Loucy (cell line): Measurements from ENCODE around the gene DNAH9.

Source experiments
- H2AFZ ChIP-seq: fragments of 200-600 bp; sonication (generic); 2 replicates; pipeline ENCODE4 v1.6.0; 2016; ENCODE audit warnings: antibody characterized with exemption, mild to moderate bottlenecking, low read length, moderate library complexity
- H3F3A ChIP-seq: fragments of 200-600 bp; 2 replicates; pipeline ENCODE4 v1.6.0; 2016; ENCODE audit warnings: antibody characterized with exemption, low read depth, mild to moderate bottlenecking
- H3K27me3 ChIP-seq: fragments of 200-600 bp; sonication (generic); 2 replicates; pipeline ENCODE4 v1.6.1; 2014; ENCODE audit warnings: low read length, mild to moderate bottlenecking; ENCODE audit not compliant: insufficient read depth, poor library complexity, severe bottlenecking
- H3K36me3 ChIP-seq: fragments of 200-600 bp; sonication (generic); 2 replicates; pipeline ENCODE4 v1.6.1; 2016; ENCODE audit warnings: low read length; ENCODE audit not compliant: insufficient read depth
- H3K4me1 ChIP-seq: fragments of 200-600 bp; sonication (generic); 2 replicates; pipeline ENCODE4 v1.5.1; 2014; ENCODE audit warnings: low read length, mild to moderate bottlenecking; ENCODE audit not compliant: insufficient read depth, poor library complexity, severe bottlenecking
- H3K4me2 ChIP-seq: fragments of 200-600 bp; sonication (generic); 2 replicates; pipeline ENCODE4 v1.6.0; 2014; ENCODE audit warnings: antibody characterized with exemption, low read length, low read depth, mild to moderate bottlenecking; ENCODE audit not compliant: poor library complexity, severe bottlenecking
- H3K4me3 ChIP-seq: fragments of 200-600 bp; sonication (generic); 2 replicates; pipeline ENCODE4 v1.5.1; 2014; ENCODE audit warnings: low read length, mild to moderate bottlenecking, mixed read lengths; ENCODE audit not compliant: poor library complexity, severe bottlenecking
- H3K79me2 ChIP-seq: fragments of 200-600 bp; sonication (generic); 2 replicates; pipeline ENCODE4 v1.6.1; 2014; ENCODE audit warnings: low read length; ENCODE audit not compliant: insufficient read depth
- H3K9ac ChIP-seq: fragments of 200-600 bp; sonication (generic); 2 replicates; pipeline ENCODE4 v1.6.0; 2014; ENCODE audit warnings: mild to moderate bottlenecking, low read depth, low read length, moderate library complexity; ENCODE audit not compliant: poor library complexity, severe bottlenecking
- H3K9me2 ChIP-seq: fragments of 200-600 bp; sonication (generic); replicated peaks from 2 replicates; pipeline ENCODE4 v1.6.1; 2016; ENCODE audit warnings: low read depth, low read length, mixed read lengths
- H3K9me3 ChIP-seq: fragments of 200-600 bp; sonication (generic); 2 replicates; pipeline ENCODE4 v1.6.1; 2014; ENCODE audit warnings: mild to moderate bottlenecking, antibody characterized with exemption, low read length, low read depth; ENCODE audit not compliant: insufficient read depth
- H4K20me1 ChIP-seq: fragments of 200-600 bp; sonication (generic); 2 replicates; pipeline ENCODE4 v1.6.0; 2014; ENCODE audit warnings: antibody characterized with exemption, low read length, mild to moderate bottlenecking; ENCODE audit not compliant: insufficient read depth, poor library complexity, severe bottlenecking
- EZH2phosphoT487 ChIP-seq: fragments of 200-600 bp; IDR thresholded peaks from 2 replicates; pipeline ENCODE4 v1.6.1; 2018; ENCODE audit warnings: antibody characterized with exemption, mild to moderate bottlenecking, moderate library complexity, borderline replicate concordance
- TF ChIP-seq, protein P1 (sequence below): fragments of 200-600 bp; sonication (generic); conservative IDR thresholded peaks from 2 replicates; pipeline ENCODE4 v1.5.1; 2014; ENCODE audit warnings: mild to moderate bottlenecking, antibody characterized with exemption, low read length

The DNAH9 gene

GRCh38 chr17:11561702-11562101, 36.6 kb upstream of the DNAH9 start:
- no peaks in the 10 kb centered on the region for H3F3A ChIP-seq
- H4K20me1 ChIP-seq: no peaks in the 10 kb centered on the region
- no peaks in the 10 kb centered on the region for H3K79me2 ChIP-seq
- no peak overlapping the region for H3K4me2 ChIP-seq
- no peaks in the 10 kb centered on the region for H3K4me1 ChIP-seq
- TF ChIP-seq, protein P1, sequence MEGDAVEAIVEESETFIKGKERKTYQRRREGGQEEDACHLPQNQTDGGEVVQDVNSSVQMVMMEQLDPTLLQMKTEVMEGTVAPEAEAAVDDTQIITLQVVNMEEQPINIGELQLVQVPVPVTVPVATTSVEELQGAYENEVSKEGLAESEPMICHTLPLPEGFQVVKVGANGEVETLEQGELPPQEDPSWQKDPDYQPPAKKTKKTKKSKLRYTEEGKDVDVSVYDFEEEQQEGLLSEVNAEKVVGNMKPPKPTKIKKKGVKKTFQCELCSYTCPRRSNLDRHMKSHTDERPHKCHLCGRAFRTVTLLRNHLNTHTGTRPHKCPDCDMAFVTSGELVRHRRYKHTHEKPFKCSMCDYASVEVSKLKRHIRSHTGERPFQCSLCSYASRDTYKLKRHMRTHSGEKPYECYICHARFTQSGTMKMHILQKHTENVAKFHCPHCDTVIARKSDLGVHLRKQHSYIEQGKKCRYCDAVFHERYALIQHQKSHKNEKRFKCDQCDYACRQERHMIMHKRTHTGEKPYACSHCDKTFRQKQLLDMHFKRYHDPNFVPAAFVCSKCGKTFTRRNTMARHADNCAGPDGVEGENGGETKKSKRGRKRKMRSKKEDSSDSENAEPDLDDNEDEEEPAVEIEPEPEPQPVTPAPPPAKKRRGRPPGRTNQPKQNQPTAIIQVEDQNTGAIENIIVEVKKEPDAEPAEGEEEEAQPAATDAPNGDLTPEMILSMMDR: no peak
- TF ChIP-seq EZH2phosphoT487: no peak
- H3K36me3 ChIP-seq: no peaks in the 10 kb centered on the region
- H3K4me3 ChIP-seq: no peak overlapping the region
- H2AFZ ChIP-seq: no peak overlapping the region
- H3K9ac ChIP-seq: no peak overlapping the region
- H3K9me3 ChIP-seq: peaks cover 3% of the 10 kb centered on the region; the same call in 1 of the 2 replicates
- no peaks in the 10 kb centered on the region for H3K9me2 ChIP-seq
- no peaks in the 10 kb centered on the region for H3K27me3 ChIP-seq

DNA sequence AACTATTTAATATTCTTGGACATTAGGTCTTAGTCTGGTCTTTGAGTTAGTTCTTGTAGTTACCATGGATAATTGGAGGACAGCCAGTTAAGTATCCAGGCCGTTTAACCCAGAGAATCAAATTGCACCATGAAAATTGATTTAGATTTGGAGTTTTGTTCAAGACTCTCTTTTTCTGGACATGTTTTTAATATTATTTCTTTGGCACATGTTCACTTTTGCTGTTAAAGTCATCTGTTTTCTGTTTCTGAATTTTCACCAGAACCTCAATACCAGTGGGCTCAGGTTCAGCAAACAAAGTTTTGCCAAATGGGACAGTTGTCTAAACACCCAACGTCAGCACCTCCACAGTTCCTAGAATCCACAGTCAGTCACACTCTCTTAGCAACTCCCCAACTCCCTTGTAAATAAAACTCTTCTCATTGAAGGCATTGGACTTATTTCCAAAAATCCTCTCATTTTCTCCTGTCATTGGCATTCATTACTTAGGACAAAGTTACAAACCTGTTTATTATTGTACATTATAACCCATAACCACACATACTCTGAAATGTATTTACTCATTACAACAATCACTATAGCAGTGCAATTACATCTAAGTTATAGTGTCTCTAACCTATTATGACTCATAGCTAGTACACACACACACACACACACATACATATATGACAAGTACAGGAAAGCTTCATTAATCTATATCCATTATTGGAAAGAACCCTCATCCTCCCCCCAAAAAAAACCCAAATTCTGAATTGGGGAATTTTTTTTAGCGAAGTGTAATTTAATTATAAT, 33.5 kb upstream of the DNAH9 start:
- Histone ChIP-seq H4K20me1 (no peaks in the 10 kb centered on the region), H3K4me1 (no peaks in the 10 kb centered on the region), H3F3A (no peaks in the 10 kb centered on the region), H3K4me3 (no peak overlapping the region), H3K27me3 (no peaks in the 10 kb centered on the region), H3K79me2 (no peaks in the 10 kb centered on the region), H3K36me3 (no peaks in the 10 kb centered on the region), H3K9me2 (no peaks in the 10 kb centered on the region), H3K9me3 (no peaks in the 10 kb centered on the region), H3K4me2 (no peak overlapping the region), H2AFZ (no peak overlapping the region), H3K9ac (no peak overlapping the region)
- TF ChIP-seq EZH2phosphoT487: no peak
- TF ChIP-seq, protein P1: no peak

DNA sequence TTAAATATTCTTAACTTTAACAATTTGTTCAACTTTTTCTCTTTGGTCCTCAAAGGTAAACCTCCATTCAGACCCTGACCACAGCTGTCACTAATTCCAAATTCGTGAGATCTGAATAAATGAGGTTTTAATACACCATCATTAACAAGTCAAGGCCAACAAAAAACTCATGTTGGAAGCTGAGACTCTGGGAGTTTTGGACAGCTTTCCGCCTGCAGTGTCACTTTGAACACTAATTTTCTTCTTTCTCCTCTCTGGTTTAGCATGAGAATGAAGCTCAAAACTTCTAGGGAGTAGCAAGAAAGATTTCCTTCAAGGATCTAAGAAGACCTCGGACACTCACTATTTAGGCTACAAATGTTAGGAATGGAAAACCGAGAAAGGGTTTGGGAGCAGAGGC, 32.7 kb upstream of the DNAH9 start:
- H3K27me3 ChIP-seq: no peaks in the 10 kb centered on the region
- no peaks in the 10 kb centered on the region for H3F3A ChIP-seq
- H3K4me1 ChIP-seq: no peaks in the 10 kb centered on the region
- no peaks in the 10 kb centered on the region for H3K79me2 ChIP-seq
- H4K20me1 ChIP-seq: no peaks in the 10 kb centered on the region
- no peaks in the 10 kb centered on the region for H3K36me3 ChIP-seq
- H3K9me2 ChIP-seq: no peaks in the 10 kb centered on the region
- no peak overlapping the region for H3K4me2 ChIP-seq
- H3K4me3 ChIP-seq: no peak overlapping the region
- TF ChIP-seq EZH2phosphoT487: no peak
- TF ChIP-seq, protein P1: no peak
- H3K9me3 ChIP-seq: no peaks in the 10 kb centered on the region
- H2AFZ ChIP-seq: no peak overlapping the region
- no peak overlapping the region for H3K9ac ChIP-seq
